PC-3 (cell line): ENCODE data around the gene SVOP. TPM values are rescaled to one million over a fixed set of nuclear protein-coding genes. Genes with fewer than 3 reads are reported as not detected.

Source experiments
- ATAC-seq: fragments of 200-7000 bp; cut with Tn5 transposase; 2 replicates; pipeline ENCODE4 v1.9.1; 2020; ENCODE audit warnings: mild to moderate bottlenecking, moderate library complexity
- BruUV-seq: library from RNA; stranded (reverse); fragments of 400-500 nt; replicated peaks from 2 replicates; lab custom pipeline; 2021; lab: Mats Ljungman, UMichigan
- CTCF ChIA-PET: fragments of 300-600 bp; sonication (Branson Sonifier 250); formaldehyde crosslinking; loops from one replicate; lab custom pipeline; 2022; ENCODE audit warnings: antibody characterized with exemption; lab: Charles Lee
- POLR2A ChIA-PET: fragments of 300-600 bp; sonication (Branson Sonifier 250); formaldehyde crosslinking; loops from one replicate; lab custom pipeline; 2022; ENCODE audit warnings: antibody characterized with exemption; ENCODE audit not compliant: unreplicated experiment; lab: Charles Lee
- DNase-seq: peaks from one replicate; pipeline ENCODE4 v3.0.0-alpha.2; 2015
- H2AFZ ChIP-seq: fragments of 300-600 bp; sonication (generic); 2 replicates; pipeline ENCODE4 v1.6.0; 2016; ENCODE audit warnings: antibody characterized with exemption, low read length
- H3F3A ChIP-seq: fragments of 300-600 bp; sonication (generic); one replicate; pipeline ENCODE4 v1.6.0; 2017; ENCODE audit warnings: antibody characterized with exemption, low read length, control low read depth, mild to moderate bottlenecking; ENCODE audit not compliant: unreplicated experiment
- H3K27ac ChIP-seq: fragments of 300-600 bp; sonication (generic); 2 replicates; pipeline ENCODE4 v1.5.1; 2016; ENCODE audit warnings: mild to moderate bottlenecking, low read length
- H3K27me3 ChIP-seq: fragments of 300-600 bp; sonication (generic); 2 replicates; pipeline ENCODE4 v1.6.1; 2016; ENCODE audit warnings: low read length, mixed read lengths
- H3K36me3 ChIP-seq: fragments of 300-600 bp; sonication (generic); 2 replicates; pipeline ENCODE4 v1.6.1; 2016; ENCODE audit warnings: low read depth, mixed run types, low read length, mixed read lengths
- H3K4me1 ChIP-seq: fragments of 300-600 bp; sonication (generic); 2 replicates; pipeline ENCODE4 v1.5.1; 2016; ENCODE audit warnings: low read length; ENCODE audit not compliant: insufficient read depth
- H3K4me2 ChIP-seq: fragments of 300-600 bp; sonication (generic); 2 replicates; pipeline ENCODE4 v1.6.0; 2016; ENCODE audit warnings: low read length
- H3K4me3 ChIP-seq: fragments of 300-600 bp; sonication (generic); 2 replicates; pipeline ENCODE4 v1.5.1; 2016; ENCODE audit warnings: mild to moderate bottlenecking, low read length, mixed read lengths
- H3K79me2 ChIP-seq: fragments of 300-600 bp; sonication (generic); 2 replicates; pipeline ENCODE4 v1.6.1; 2017; ENCODE audit warnings: low read length, mixed read lengths
- H3K9ac ChIP-seq: fragments of 300-600 bp; sonication (generic); 2 replicates; pipeline ENCODE4 v1.6.0; 2016; ENCODE audit warnings: mild to moderate bottlenecking, low read length
- H3K9me2 ChIP-seq: fragments of 300-600 bp; sonication (generic); replicated peaks from 2 replicates; pipeline ENCODE4 v1.6.1; 2016; ENCODE audit warnings: mixed run types, low read length, mixed read lengths
- H3K9me3 ChIP-seq: fragments of 300-600 bp; sonication (generic); 2 replicates; pipeline ENCODE4 v1.6.1; 2016; ENCODE audit warnings: low read length, mixed read lengths
- H4K20me1 ChIP-seq: fragments of 300-600 bp; sonication (generic); 2 replicates; pipeline ENCODE4 v1.6.1; 2016; ENCODE audit warnings: low read length, mixed read lengths
- EZH2 ChIP-seq: fragments of 300-600 bp; sonication (generic); IDR thresholded peaks from one replicate; pipeline ENCODE4 v1.6.1; 2017; ENCODE audit warnings: antibody characterized with exemption, mild to moderate bottlenecking, low read length; ENCODE audit not compliant: unreplicated experiment
- EZH2phosphoT487 ChIP-seq: fragments of 300-600 bp; sonication (generic); IDR thresholded peaks from 2 replicates; pipeline ENCODE4 v1.6.1; 2018; ENCODE audit warnings: mild to moderate bottlenecking, antibody characterized with exemption, low read length, borderline replicate concordance
- intact Hi-C: fragments of 100-400 bp; cut with micrococcal nuclease; formaldehyde crosslinking; loops from 2 replicates; pipeline ENCODE4 v1.9.0; 2023
- total RNA-seq: library from RNA; depleted of rRNA; stranded (reverse); fragments of >200 nt; gene quantifications from 2 replicates; pipeline ENCODE4 v1.2.3, GENCODE V29; 2014
- TF ChIP-seq, protein P1 (sequence below): fragments of 300-600 bp; sonication (generic); conservative IDR thresholded peaks from 2 replicates; pipeline ENCODE4 v1.5.1; 2017; ENCODE audit warnings: antibody characterized with exemption, low read depth, mild to moderate bottlenecking, low read length

The SVOP gene
- total RNA-seq, 1 experiment from 2014 or later, result not detected

DNA sequence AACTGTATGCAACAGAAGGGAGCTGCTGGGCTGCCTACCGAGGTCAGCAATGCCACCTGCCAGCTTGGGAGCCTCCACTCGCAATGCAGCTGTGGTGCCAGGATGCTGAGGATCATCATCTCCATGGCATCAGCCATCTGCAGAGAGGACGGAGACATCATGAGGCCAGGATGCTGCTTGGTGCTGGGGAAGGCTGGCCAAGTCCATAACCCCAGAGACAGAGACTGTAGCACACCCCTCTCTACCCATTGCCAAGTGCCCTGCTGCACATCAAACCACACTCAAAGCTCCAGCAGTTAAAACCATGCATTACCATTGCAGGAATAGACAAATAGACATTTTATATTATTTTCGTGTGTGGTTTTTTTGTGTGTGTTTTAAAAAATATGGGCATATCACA is 43.5 kb downstream of the SVOP start:
- POLR2A ChIA-PET, result no interaction called here

DNA sequence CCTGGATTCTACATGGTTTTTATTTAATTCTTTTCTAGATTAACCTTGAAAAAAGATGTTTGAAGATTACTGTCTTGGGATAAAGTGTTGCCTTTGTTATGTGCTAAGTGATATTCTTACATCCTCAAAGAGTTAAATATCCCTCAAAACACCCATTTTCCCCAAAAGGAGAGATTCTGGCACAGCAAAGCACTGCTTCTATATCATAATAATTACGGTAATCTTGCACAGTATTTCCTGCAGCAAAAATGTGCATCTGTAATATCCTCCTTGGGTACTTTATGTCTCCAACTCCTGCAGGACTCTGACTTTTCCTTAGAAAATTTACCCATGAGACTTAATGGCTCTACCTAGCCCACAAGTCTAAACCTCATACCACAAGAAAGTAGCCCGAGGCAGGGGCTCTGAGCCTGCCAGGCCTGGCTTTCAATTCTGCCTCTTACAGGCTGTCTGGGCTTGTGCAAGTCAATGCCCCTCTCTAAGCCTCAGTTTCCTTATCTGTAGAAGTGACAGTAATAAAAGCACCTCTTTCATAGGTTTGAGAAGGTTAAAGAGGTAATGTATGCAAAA is 45.8 kb downstream of the SVOP start:
- H3K4me3 ChIP-seq, result no peak overlapping the region
- peaks cover 44% of the 10 kb centered on the region for H3K27me3 ChIP-seq
- no peak overlapping the region for H3K4me2 ChIP-seq
- BruUV-seq, result no TSS peak
- H3K36me3 ChIP-seq, result no peaks in the 10 kb centered on the region
- ChIA-PET CTCF (no interaction called here), POLR2A (no interaction called here)
- intact Hi-C loops, result no loop called here
- no peak for TF ChIP-seq EZH2phosphoT487
- TF ChIP-seq, protein P1, sequence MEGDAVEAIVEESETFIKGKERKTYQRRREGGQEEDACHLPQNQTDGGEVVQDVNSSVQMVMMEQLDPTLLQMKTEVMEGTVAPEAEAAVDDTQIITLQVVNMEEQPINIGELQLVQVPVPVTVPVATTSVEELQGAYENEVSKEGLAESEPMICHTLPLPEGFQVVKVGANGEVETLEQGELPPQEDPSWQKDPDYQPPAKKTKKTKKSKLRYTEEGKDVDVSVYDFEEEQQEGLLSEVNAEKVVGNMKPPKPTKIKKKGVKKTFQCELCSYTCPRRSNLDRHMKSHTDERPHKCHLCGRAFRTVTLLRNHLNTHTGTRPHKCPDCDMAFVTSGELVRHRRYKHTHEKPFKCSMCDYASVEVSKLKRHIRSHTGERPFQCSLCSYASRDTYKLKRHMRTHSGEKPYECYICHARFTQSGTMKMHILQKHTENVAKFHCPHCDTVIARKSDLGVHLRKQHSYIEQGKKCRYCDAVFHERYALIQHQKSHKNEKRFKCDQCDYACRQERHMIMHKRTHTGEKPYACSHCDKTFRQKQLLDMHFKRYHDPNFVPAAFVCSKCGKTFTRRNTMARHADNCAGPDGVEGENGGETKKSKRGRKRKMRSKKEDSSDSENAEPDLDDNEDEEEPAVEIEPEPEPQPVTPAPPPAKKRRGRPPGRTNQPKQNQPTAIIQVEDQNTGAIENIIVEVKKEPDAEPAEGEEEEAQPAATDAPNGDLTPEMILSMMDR, result no peak
- no peak for TF ChIP-seq EZH2
- H4K20me1 ChIP-seq, result no peaks in the 10 kb centered on the region
- ATAC-seq (no peak), DNase-seq (no peak)
- H3K4me1 ChIP-seq, result no peaks in the 10 kb centered on the region
- no peak overlapping the region for H3K27ac ChIP-seq
- H3K9me3 ChIP-seq, result no peaks in the 10 kb centered on the region
- no peak overlapping the region for H2AFZ ChIP-seq
- no peaks in the 10 kb centered on the region for H3K9me2 ChIP-seq
- no peak overlapping the region for H3K9ac ChIP-seq
- no peaks in the 10 kb centered on the region for H3K79me2 ChIP-seq
- no peaks in the 10 kb centered on the region for H3F3A ChIP-seq

More for the DNA sequence above, 43.5 kb downstream of the SVOP start:
- intact Hi-C loops, result no loop called here
- Histone ChIP-seq H3K9ac (no peak overlapping the region), H3K79me2 (no peaks in the 10 kb centered on the region), H3K9me2 (no peaks in the 10 kb centered on the region), H3K4me3 (no peak overlapping the region), H3F3A (no peaks in the 10 kb centered on the region), H3K4me1 (no peaks in the 10 kb centered on the region), H3K27ac (no peak overlapping the region), H3K36me3 (no peaks in the 10 kb centered on the region), H3K9me3 (no peaks in the 10 kb centered on the region), H3K4me2 (no peak overlapping the region), H2AFZ (no peak overlapping the region), H3K27me3 (peaks cover 44% of the 10 kb centered on the region), H4K20me1 (no peaks in the 10 kb centered on the region)
- BruUV-seq, result no TSS peak
- TF ChIP-seq, protein P1, result no peak
- TF ChIP-seq EZH2, result no peak
- no peak for TF ChIP-seq EZH2phosphoT487
- CTCF ChIA-PET, result no interaction called here
- no peak for ATAC-seq
- DNase-seq, result no peak

GRCh38 chr12:108973629-108974152 is 47.2 kb downstream of the SVOP start:
- no peak overlapping the region for H3K4me3 ChIP-seq
- peaks cover 35% of the 10 kb centered on the region for H3K27me3 ChIP-seq
- DNase-seq (no peak), ATAC-seq (no peak)
- H4K20me1 ChIP-seq, result no peaks in the 10 kb centered on the region
- no peak overlapping the region for H2AFZ ChIP-seq
- TF ChIP-seq EZH2, result no peak
- TF ChIP-seq EZH2phosphoT487, result no peak
- TF ChIP-seq, protein P1, result no peak
- BruUV-seq, result no TSS peak
- no peaks in the 10 kb centered on the region for H3F3A ChIP-seq
- no peaks in the 10 kb centered on the region for H3K9me3 ChIP-seq
- intact Hi-C loops, result no loop called here
- no peak overlapping the region for H3K27ac ChIP-seq
- H3K4me2 ChIP-seq, result no peak overlapping the region
- ChIA-PET POLR2A (no interaction called here), CTCF (no interaction called here)
- H3K9me2 ChIP-seq, result no peaks in the 10 kb centered on the region
- no peaks in the 10 kb centered on the region for H3K4me1 ChIP-seq
- no peaks in the 10 kb centered on the region for H3K36me3 ChIP-seq
- no peaks in the 10 kb centered on the region for H3K79me2 ChIP-seq
- no peak overlapping the region for H3K9ac ChIP-seq
